Measurements from ENCODE around the gene MLEC.

Gene MLEC

GRCh38 chr12:120712610-120713009 is 25.7 kb downstream of the MLEC start:
- TF ChIP-seq FOXP2 (optimal IDR thresholded peaks at IDR 0.05; ENCODE audit: borderline replicate concordance, extremely low read depth, extremely low read length, insufficient read depth) (no peak), REST (IDR thresholded peaks at IDR 0.05; ENCODE audit: insufficient read depth in 1 of 2, low read depth in 2 of 2, low read length in 2 of 2) (no peak), POLR2AphosphoS5 (IDR thresholded peaks at IDR 0.05; ENCODE audit: low read depth, low read length) (no peak), TAF1 (IDR thresholded peaks at IDR 0.05; ENCODE audit: borderline replicate concordance, insufficient read depth, low read length) (no peak), SIN3A (IDR thresholded peaks at IDR 0.05; ENCODE audit: borderline replicate concordance, insufficient read depth, low read length) (no peak)

- TF ChIP-seq FOXP2 (optimal IDR thresholded peaks at IDR 0.05; ENCODE audit: borderline replicate concordance, extremely low read depth, extremely low read length, insufficient read depth) = no peak
- TF ChIP-seq TAF1 (IDR thresholded peaks at IDR 0.05; ENCODE audit: borderline replicate concordance, insufficient read depth, low read length) = no peak
- TF ChIP-seq POLR2AphosphoS5 (IDR thresholded peaks at IDR 0.05; ENCODE audit: low read depth, low read length) = no peak
- TF ChIP-seq REST (IDR thresholded peaks at IDR 0.05; ENCODE audit: insufficient read depth in 1 of 2, low read depth in 2 of 2, low read length in 2 of 2) = no peak
- TF ChIP-seq SIN3A (IDR thresholded peaks at IDR 0.05; ENCODE audit: borderline replicate concordance, insufficient read depth, low read length) = no peak
These were observed 27.0 kb downstream of the MLEC start for GRCh38 chr12:120713861-120714482.

GRCh38 chr12:120718055-120718454 is 31.1 kb downstream of the MLEC start:
- TF ChIP-seq REST (IDR thresholded peaks at IDR 0.05; ENCODE audit: insufficient read depth in 1 of 2, low read depth in 2 of 2, low read length in 2 of 2) (no peak), FOXP2 (optimal IDR thresholded peaks at IDR 0.05; ENCODE audit: borderline replicate concordance, extremely low read depth, extremely low read length, insufficient read depth) (no peak), POLR2AphosphoS5 (IDR thresholded peaks at IDR 0.05; ENCODE audit: low read depth, low read length) (no peak), SIN3A (IDR thresholded peaks at IDR 0.05; ENCODE audit: borderline replicate concordance, insufficient read depth, low read length) (no peak), TAF1 (IDR thresholded peaks at IDR 0.05; ENCODE audit: borderline replicate concordance, insufficient read depth, low read length) (no peak)

GRCh38 chr12:120719072-120719471 is 32.1 kb downstream of the MLEC start:
- no peak for TF ChIP-seq SIN3A (IDR thresholded peaks at IDR 0.05; ENCODE audit: borderline replicate concordance, insufficient read depth, low read length)
- TF ChIP-seq POLR2AphosphoS5 (IDR thresholded peaks at IDR 0.05; ENCODE audit: low read depth, low read length) = no peak
- no peak for TF ChIP-seq FOXP2 (optimal IDR thresholded peaks at IDR 0.05; ENCODE audit: borderline replicate concordance, extremely low read depth, extremely low read length, insufficient read depth)
- TF ChIP-seq REST (IDR thresholded peaks at IDR 0.05; ENCODE audit: insufficient read depth in 1 of 2, low read depth in 2 of 2, low read length in 2 of 2) = no peak
- no peak for TF ChIP-seq TAF1 (IDR thresholded peaks at IDR 0.05; ENCODE audit: borderline replicate concordance, insufficient read depth, low read length)
